HepG2 (cell line): Measurements from ENCODE around the gene PHB1. TPM values are rescaled to one million over a fixed set of nuclear protein-coding genes. Genes with fewer than 3 reads are reported as not detected.

Source experiments
- BCL6 ChIP-seq: IDR thresholded peaks from 2 replicates; pipeline ENCODE4 v1.6.1; 2016; ENCODE audit warnings: missing genetic modification reagents, missing compliant biosample characterization
- CCAR2 ChIP-seq: fragments of 200-400 bp; formaldehyde crosslinking; optimal IDR thresholded peaks from 2 replicates; pipeline ENCODE3; 2018; ENCODE audit warnings: low read depth, mild to moderate bottlenecking, low read length, moderate library complexity
- FIP1L1 ChIP-seq: fragments of 200-400 bp; formaldehyde crosslinking; IDR thresholded peaks from 2 replicates; pipeline ENCODE4 v1.6.1; 2018; ENCODE audit warnings: low read depth, mild to moderate bottlenecking, low read length, moderate library complexity, borderline replicate concordance; ENCODE audit not compliant: insufficient read depth
- FLYWCH1 ChIP-seq: sonication (generic); formaldehyde crosslinking; IDR thresholded peaks from 2 replicates; pipeline ENCODE4 v1.8.1; 2023; ENCODE audit warnings: mild to moderate bottlenecking, missing genetic modification reagents
- FOXJ3 ChIP-seq: sonication (generic); formaldehyde crosslinking; IDR thresholded peaks from 2 replicates; pipeline ENCODE4 v1.4.0; 2020; ENCODE audit warnings: missing genetic modification reagents, mild to moderate bottlenecking, borderline replicate concordance
- GABPB1 ChIP-seq: IDR thresholded peaks from 2 replicates; pipeline ENCODE4 v1.6.1; 2016; ENCODE audit warnings: mild to moderate bottlenecking, missing genetic modification reagents, moderate library complexity, missing compliant biosample characterization
- GZF1 ChIP-seq: sonication (generic); formaldehyde crosslinking; IDR thresholded peaks from 2 replicates; pipeline ENCODE4 v1.5.1; 2020; ENCODE audit warnings: mild to moderate bottlenecking, missing genetic modification reagents
- HOXD1 ChIP-seq: sonication (generic); formaldehyde crosslinking; IDR thresholded peaks from 2 replicates; pipeline ENCODE4 v1.5.0; 2020; ENCODE audit warnings: missing genetic modification reagents
- KDM3A ChIP-seq: IDR thresholded peaks from 2 replicates; pipeline ENCODE4 v1.6.1; 2018; ENCODE audit warnings: low read depth, missing compliant biosample characterization
- RXRB ChIP-seq: IDR thresholded peaks from 2 replicates; pipeline ENCODE4 v1.6.1; 2016; ENCODE audit warnings: borderline replicate concordance, missing genetic modification reagents, missing compliant biosample characterization
- SALL1 ChIP-seq: sonication (generic); formaldehyde crosslinking; IDR thresholded peaks from 2 replicates; pipeline ENCODE4 v1.8.0; 2022; ENCODE audit warnings: mild to moderate bottlenecking, missing genetic modification reagents
- SIN3A ChIP-seq: IDR thresholded peaks from 2 replicates; pipeline ENCODE4 v1.6.1; 2011; ENCODE audit warnings: low read depth, mild to moderate bottlenecking, control low read depth, low read length, borderline replicate concordance
- TBX3 ChIP-seq: fragments of 450-650 bp; IDR thresholded peaks from 2 replicates; pipeline ENCODE4 v1.6.1; 2017; ENCODE audit warnings: antibody characterized with exemption, mild to moderate bottlenecking, inconsistent platforms, borderline replicate concordance
- ZFP36L2 ChIP-seq: sonication (generic); formaldehyde crosslinking; IDR thresholded peaks from 2 replicates; pipeline ENCODE4 v1.4.0; 2020; ENCODE audit warnings: missing genetic modification reagents
- ZNF720 ChIP-seq: sonication (generic); formaldehyde crosslinking; IDR thresholded peaks from 2 replicates; pipeline ENCODE4 v1.4.0; 2020; ENCODE audit warnings: missing genetic modification reagents
- ZNF773 ChIP-seq: sonication (generic); formaldehyde crosslinking; IDR thresholded peaks from 2 replicates; pipeline ENCODE4 v1.4.0; 2020; ENCODE audit warnings: missing genetic modification reagents, borderline replicate concordance
- polyA plus RNA-seq, 8 experiments: library from polyadenylated mRNA; depleted of rRNA in 3 of 8; stranded (reverse) in 7 of 8; unstranded in 1 of 8; fragments of >200 nt; fragmentation: Illumina TruSeq in 4 of 8; extraction: Trizol in 4 of 8; gene quantifications; 2 replicates each; pipeline versions ENCODE4 v1.2.1 to v1.2.3, GENCODE V29; 2011 to 2016; ENCODE audit warnings: low read depth in 4 of 8, missing spikeins in 1 of 8, mixed read lengths in 1 of 8; ENCODE audit not compliant: insufficient read depth in 1 of 8
- total RNA-seq, 5 experiments: library from RNA; depleted of rRNA; stranded (reverse); fragments of >200 nt; fragmentation: Illumina TruSeq; extraction: Trizol; gene quantifications; 2 replicates each; pipeline ENCODE4 v1.2.3, GENCODE V29; 2016; ENCODE audit warnings: low read depth in 1 of 5
- TF ChIP-seq, protein P1 (sequence below): sonication (generic); formaldehyde crosslinking; IDR thresholded peaks from 2 replicates; pipeline ENCODE4 v1.4.0; 2020; ENCODE audit warnings: mild to moderate bottlenecking, missing genetic modification reagents
- TF ChIP-seq, protein P2 (sequence below): sonication (generic); formaldehyde crosslinking; IDR thresholded peaks from 2 replicates; pipeline ENCODE4 v1.5.1; 2020; ENCODE audit warnings: missing genetic modification reagents, mild to moderate bottlenecking, borderline replicate concordance
- TF ChIP-seq, protein P3 (sequence below): sonication (generic); formaldehyde crosslinking; IDR thresholded peaks from 2 replicates; pipeline ENCODE4 v1.8.1; 2023; ENCODE audit warnings: missing genetic modification reagents, inconsistent platforms, borderline replicate concordance
- TF ChIP-seq, protein P4 (sequence below): sonication (generic); formaldehyde crosslinking; IDR thresholded peaks from 2 replicates; pipeline ENCODE4 v1.4.0; 2020; ENCODE audit warnings: missing genetic modification reagents; ENCODE audit errors: not compliant biosample characterization
- TF ChIP-seq, protein P5 (sequence below): IDR thresholded peaks from 2 replicates; pipeline ENCODE4 v1.6.1; 2016; ENCODE audit warnings: low read depth, borderline replicate concordance
- TF ChIP-seq, protein P6 (sequence below): IDR thresholded peaks from 2 replicates; pipeline ENCODE4 v1.6.1; 2016; ENCODE audit warnings: low read depth, control low read depth

PHB1 gene
- total and polyA plus RNA-seq, 2 of the 13 experiments (the other 11 are each of a cell fraction or from before 2014, with no cell fraction given): 515 to 688 TPM

DNA sequence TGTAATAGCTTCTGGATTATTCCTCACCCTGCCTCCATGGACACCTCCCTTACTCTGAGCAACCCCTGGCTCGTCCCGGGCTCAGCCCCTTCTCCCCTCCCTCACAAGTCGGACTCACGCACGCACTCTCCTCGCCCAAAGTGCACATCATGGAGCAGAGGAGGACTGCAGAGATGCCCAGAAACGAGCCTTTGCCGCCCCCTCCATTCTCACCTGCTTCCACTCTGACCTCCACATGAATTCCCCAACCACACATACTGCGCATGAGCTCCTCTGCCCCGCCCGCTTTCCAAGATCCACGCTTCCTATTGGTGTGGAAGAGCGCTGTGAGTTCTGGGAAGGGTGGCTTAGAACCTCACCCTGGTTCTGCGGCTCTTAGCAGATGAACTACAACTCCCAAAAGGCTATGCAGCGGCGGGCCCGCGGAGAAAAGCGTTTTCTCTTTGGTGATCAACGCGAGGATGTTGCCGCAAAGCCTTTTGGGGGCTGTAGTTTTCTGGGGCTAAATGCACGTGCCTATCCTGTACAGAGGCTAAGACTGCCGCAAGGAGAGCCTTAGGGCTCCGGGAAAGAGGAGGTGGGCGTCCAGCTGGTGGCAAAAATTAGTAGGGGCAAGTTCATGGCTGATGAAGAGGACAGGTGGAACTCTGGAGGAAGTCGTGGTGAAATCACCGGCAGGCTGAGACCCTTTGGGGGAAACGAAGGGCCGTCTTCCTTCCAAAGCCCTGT is at the start of gene PHB1 (continued):
- TF ChIP-seq FOXJ3 (CRISPR knock-in tag) (no peak), ZFP36L2 (CRISPR knock-in tag) (no peak), BCL6 (CRISPR knock-in tag) (peak; percentile 16; the same call in 1 of the 2 replicates), GZF1 (no peak; the same call in 1 of the 2 replicates), SIN3A (peak; percentile 81; the same call in 1 of the 2 replicates), HOXD1 (CRISPR knock-in tag) (peak; percentile 64; the same call in 1 of the 2 replicates), FIP1L1 (0 out of 2 replicates have a peak, but pooled peaks have one; percentile 54), GABPB1 (CRISPR knock-in tag) (peak; percentile 90), ZNF720 (CRISPR knock-in tag) (0 out of 2 replicates have a peak, but pooled peaks have one; percentile 59), FLYWCH1 (CRISPR knock-in tag) (no peak), CCAR2 (no peak), RXRB (peak; percentile 70; the same call in 1 of the 2 replicates), ZNF773 (CRISPR knock-in tag) (no peak), TBX3 (no peak), KDM3A (CRISPR knock-in tag) (peak; percentile 31; the same call in 1 of the 2 replicates), SALL1 (CRISPR knock-in tag) (peak; percentile 76)
- TF ChIP-seq, protein P1, sequence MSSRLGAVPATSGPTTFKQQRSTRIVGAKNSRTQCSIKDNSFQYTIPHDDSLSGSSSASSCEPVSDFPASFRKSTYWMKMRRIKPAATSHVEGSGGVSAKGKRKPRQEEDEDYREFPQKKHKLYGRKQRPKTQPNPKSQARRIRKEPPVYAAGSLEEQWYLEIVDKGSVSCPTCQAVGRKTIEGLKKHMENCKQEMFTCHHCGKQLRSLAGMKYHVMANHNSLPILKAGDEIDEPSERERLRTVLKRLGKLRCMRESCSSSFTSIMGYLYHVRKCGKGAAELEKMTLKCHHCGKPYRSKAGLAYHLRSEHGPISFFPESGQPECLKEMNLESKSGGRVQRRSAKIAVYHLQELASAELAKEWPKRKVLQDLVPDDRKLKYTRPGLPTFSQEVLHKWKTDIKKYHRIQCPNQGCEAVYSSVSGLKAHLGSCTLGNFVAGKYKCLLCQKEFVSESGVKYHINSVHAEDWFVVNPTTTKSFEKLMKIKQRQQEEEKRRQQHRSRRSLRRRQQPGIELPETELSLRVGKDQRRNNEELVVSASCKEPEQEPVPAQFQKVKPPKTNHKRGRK (CRISPR knock-in tag): 0 out of 2 replicates have a peak, but pooled peaks have one; percentile 37
- TF ChIP-seq, protein P2, sequence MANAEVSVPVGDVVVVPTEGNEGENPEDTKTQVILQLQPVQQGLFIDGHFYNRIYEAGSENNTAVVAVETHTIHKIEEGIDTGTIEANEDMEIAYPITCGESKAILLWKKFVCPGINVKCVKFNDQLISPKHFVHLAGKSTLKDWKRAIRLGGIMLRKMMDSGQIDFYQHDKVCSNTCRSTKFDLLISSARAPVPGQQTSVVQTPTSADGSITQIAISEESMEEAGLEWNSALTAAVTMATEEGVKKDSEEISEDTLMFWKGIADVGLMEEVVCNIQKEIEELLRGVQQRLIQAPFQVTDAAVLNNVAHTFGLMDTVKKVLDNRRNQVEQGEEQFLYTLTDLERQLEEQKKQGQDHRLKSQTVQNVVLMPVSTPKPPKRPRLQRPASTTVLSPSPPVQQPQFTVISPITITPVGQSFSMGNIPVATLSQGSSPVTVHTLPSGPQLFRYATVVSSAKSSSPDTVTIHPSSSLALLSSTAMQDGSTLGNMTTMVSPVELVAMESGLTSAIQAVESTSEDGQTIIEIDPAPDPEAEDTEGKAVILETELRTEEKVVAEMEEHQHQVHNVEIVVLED: peak; percentile 90
- TF ChIP-seq, protein P3, sequence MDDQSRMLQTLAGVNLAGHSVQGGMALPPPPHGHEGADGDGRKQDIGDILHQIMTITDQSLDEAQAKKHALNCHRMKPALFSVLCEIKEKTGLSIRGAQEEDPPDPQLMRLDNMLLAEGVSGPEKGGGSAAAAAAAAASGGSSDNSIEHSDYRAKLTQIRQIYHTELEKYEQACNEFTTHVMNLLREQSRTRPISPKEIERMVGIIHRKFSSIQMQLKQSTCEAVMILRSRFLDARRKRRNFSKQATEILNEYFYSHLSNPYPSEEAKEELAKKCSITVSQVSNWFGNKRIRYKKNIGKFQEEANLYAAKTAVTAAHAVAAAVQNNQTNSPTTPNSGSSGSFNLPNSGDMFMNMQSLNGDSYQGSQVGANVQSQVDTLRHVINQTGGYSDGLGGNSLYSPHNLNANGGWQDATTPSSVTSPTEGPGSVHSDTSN (CRISPR knock-in tag): no peak
- TF ChIP-seq, protein P4, sequence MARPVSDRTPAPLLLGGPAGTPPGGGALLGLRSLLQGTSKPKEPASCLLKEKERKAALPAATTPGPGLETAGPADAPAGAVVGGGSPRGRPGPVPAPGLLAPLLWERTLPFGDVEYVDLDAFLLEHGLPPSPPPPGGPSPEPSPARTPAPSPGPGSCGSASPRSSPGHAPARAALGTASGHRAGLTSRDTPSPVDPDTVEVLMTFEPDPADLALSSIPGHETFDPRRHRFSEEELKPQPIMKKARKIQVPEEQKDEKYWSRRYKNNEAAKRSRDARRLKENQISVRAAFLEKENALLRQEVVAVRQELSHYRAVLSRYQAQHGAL: no peak
- TF ChIP-seq, protein P5, sequence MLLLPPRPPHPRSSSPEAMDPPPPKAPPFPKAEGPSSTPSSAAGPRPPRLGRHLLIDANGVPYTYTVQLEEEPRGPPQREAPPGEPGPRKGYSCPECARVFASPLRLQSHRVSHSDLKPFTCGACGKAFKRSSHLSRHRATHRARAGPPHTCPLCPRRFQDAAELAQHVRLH (CRISPR knock-in tag): peak; percentile 74; the same call in 1 of the 2 replicates
- TF ChIP-seq, protein P6, sequence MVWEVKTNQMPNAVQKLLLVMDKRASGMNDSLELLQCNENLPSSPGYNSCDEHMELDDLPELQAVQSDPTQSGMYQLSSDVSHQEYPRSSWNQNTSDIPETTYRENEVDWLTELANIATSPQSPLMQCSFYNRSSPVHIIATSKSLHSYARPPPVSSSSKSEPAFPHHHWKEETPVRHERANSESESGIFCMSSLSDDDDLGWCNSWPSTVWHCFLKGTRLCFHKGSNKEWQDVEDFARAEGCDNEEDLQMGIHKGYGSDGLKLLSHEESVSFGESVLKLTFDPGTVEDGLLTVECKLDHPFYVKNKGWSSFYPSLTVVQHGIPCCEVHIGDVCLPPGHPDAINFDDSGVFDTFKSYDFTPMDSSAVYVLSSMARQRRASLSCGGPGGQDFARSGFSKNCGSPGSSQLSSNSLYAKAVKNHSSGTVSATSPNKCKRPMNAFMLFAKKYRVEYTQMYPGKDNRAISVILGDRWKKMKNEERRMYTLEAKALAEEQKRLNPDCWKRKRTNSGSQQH (CRISPR knock-in tag): peak; percentile 51; the same call in 1 of the 2 replicates
